DOHH2 (cell line): ENCODE data around the gene PARS2.

Experiments used
- H3F3A ChIP-seq: fragments of 200-600 bp; sonication (generic), shearing (Covaris generic); 2 replicates; pipeline ENCODE4 v1.6.0; 2016; ENCODE audit warnings: antibody characterized with exemption, mild to moderate bottlenecking; ENCODE audit not compliant: control insufficient read depth, insufficient read depth
- H3K27ac ChIP-seq: fragments of 200-600 bp; sonication (generic); 2 replicates; pipeline ENCODE4 v1.5.1; 2014; ENCODE audit warnings: low read depth, mild to moderate bottlenecking, low read length, moderate library complexity
- H3K27me3 ChIP-seq: fragments of 200-600 bp; sonication (generic); 2 replicates; pipeline ENCODE4 v1.6.1; 2014; ENCODE audit warnings: mild to moderate bottlenecking, low read length, mixed read lengths; ENCODE audit not compliant: control insufficient read depth
- H3K36me3 ChIP-seq: fragments of 200-600 bp; sonication (generic); 2 replicates; pipeline ENCODE4 v1.6.1; 2014; ENCODE audit warnings: mild to moderate bottlenecking, low read length, moderate library complexity, mixed read lengths; ENCODE audit not compliant: control insufficient read depth
- H3K4me1 ChIP-seq: fragments of 200-600 bp; sonication (generic); 2 replicates; pipeline ENCODE4 v1.6.1; 2014; ENCODE audit warnings: mild to moderate bottlenecking, low read length, mixed read lengths; ENCODE audit not compliant: control insufficient read depth
- H3K4me2 ChIP-seq: fragments of 200-600 bp; sonication (generic); 2 replicates; pipeline ENCODE4 v1.6.0; 2014; ENCODE audit warnings: mild to moderate bottlenecking, low read length, moderate library complexity
- H3K4me3 ChIP-seq: fragments of 200-600 bp; sonication (generic); 2 replicates; pipeline ENCODE4 v1.5.1; 2014; ENCODE audit warnings: mild to moderate bottlenecking, low read length, mixed read lengths
- H3K79me2 ChIP-seq: fragments of 200-600 bp; sonication (generic); 2 replicates; pipeline ENCODE4 v1.6.1; 2014; ENCODE audit warnings: mild to moderate bottlenecking, low read length, mixed read lengths; ENCODE audit not compliant: control insufficient read depth
- H3K9me2 ChIP-seq: fragments of 200-600 bp; sonication (generic); replicated peaks from 2 replicates; pipeline ENCODE4 v1.6.1; 2014; ENCODE audit warnings: mild to moderate bottlenecking, low read length, mixed read lengths; ENCODE audit not compliant: control insufficient read depth
- H3K9me3 ChIP-seq: fragments of 200-600 bp; sonication (generic); 2 replicates; pipeline ENCODE4 v1.6.1; 2014; ENCODE audit warnings: antibody characterized with exemption, low read length, mixed read lengths; ENCODE audit not compliant: control insufficient read depth, insufficient read depth
- H4K20me1 ChIP-seq: fragments of 200-600 bp; sonication (generic); 2 replicates; pipeline ENCODE4 v1.6.0; 2014; ENCODE audit warnings: low read depth, mild to moderate bottlenecking, antibody characterized with exemption, low read length, moderate library complexity; ENCODE audit not compliant: control insufficient read depth, insufficient read depth
- CTCF ChIP-seq: fragments of 200-600 bp; sonication (generic); IDR thresholded peaks from one replicate; pipeline ENCODE4 v1.5.1; 2014; ENCODE audit warnings: antibody characterized with exemption, mild to moderate bottlenecking, low read depth, low read length; ENCODE audit not compliant: poor library complexity, severe bottlenecking
- EZH2phosphoT487 ChIP-seq: fragments of 200-600 bp; sonication (generic); IDR thresholded peaks from 2 replicates; pipeline ENCODE4 v1.6.1; 2017; ENCODE audit warnings: borderline replicate concordance, mild to moderate bottlenecking, antibody characterized with exemption, low read length, moderate library complexity, mixed read lengths

The PARS2 gene

DNA sequence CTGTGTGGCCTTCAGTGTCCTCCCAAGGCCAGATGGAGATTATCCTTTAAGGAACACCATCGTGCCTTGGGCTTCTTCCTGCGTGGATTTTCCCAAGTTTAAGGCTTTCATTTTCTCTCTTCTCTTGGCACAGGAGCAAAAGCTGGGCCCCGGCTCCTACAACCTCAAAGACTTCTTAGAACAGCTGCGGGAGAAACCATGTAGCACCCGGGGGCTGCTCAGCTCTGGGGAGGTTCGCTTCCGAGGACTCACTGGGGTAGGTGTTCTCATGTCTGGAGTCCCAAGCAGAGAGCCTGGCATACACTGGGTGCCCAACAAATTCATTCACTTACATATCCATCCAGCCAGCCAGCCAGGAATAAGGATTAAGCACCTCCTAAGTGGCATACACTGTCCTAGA lies 43.4 kb upstream of the PARS2 start:
- H3K4me2 ChIP-seq: no peak overlapping the region
- no peaks in the 10 kb centered on the region for H3K36me3 ChIP-seq
- H3K9me3 ChIP-seq: no peaks in the 10 kb centered on the region
- H3K9me2 ChIP-seq: no peaks in the 10 kb centered on the region
- TF ChIP-seq CTCF: no peak
- no peaks in the 10 kb centered on the region for H3K79me2 ChIP-seq
- H3F3A ChIP-seq: no peaks in the 10 kb centered on the region
- no peaks in the 10 kb centered on the region for H4K20me1 ChIP-seq
- no peak overlapping the region for H3K4me3 ChIP-seq
- no peaks in the 10 kb centered on the region for H3K4me1 ChIP-seq
- peaks cover 3% of the 10 kb centered on the region; the same call in 1 of the 2 replicates for H3K27me3 ChIP-seq
- no peak overlapping the region for H3K27ac ChIP-seq

- Histone ChIP-seq H3K9me2 (no peaks in the 10 kb centered on the region), H3K4me3 (no peak overlapping the region), H3K27me3 (no peaks in the 10 kb centered on the region), H3K27ac (no peak overlapping the region), H3K4me2 (no peak overlapping the region), H3K36me3 (no peaks in the 10 kb centered on the region), H4K20me1 (no peaks in the 10 kb centered on the region), H3K9me3 (no peaks in the 10 kb centered on the region), H3F3A (no peaks in the 10 kb centered on the region), H3K4me1 (no peaks in the 10 kb centered on the region), H3K79me2 (no peaks in the 10 kb centered on the region)
- TF ChIP-seq EZH2phosphoT487 (no peak), CTCF (no peak)
These were observed 42.7 kb upstream of the PARS2 start for GRCh38 chr1:54806931-54807611.

DNA sequence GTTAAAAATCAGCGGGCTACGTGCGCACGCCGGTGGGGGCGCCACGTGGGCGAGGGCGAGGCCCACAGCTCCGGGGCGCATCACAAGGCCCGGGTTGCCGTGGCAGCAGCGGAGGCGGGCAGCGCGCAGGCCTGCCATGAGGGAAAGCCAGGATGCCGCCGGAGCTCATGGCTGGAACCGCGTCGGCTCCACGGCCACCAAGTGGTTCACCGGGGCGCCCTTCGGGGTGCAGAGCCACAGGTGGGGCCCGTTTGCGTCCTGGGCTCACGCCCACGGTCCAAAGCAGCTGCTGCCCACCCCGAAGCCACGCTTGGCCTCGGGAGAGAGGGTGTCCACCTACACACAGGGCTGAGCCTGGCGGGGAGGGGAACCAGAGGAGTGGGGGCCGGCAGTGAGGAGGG lies 41.7 kb upstream of the PARS2 start:
- H3K4me1 ChIP-seq: peaks cover 5% of the 10 kb centered on the region
- TF ChIP-seq CTCF (no peak), EZH2phosphoT487 (no peak)

More for the DNA sequence above, 41.7 kb upstream of the PARS2 start:
- H3K4me3 ChIP-seq: no peak overlapping the region
- H3K27me3 ChIP-seq: peaks cover 2% of the 10 kb centered on the region; the same call in 1 of the 2 replicates
- H3K9me2 ChIP-seq: no peaks in the 10 kb centered on the region
- H3K9me3 ChIP-seq: no peaks in the 10 kb centered on the region
- H3F3A ChIP-seq: no peaks in the 10 kb centered on the region
- no peaks in the 10 kb centered on the region; the same call in 1 of the 2 replicates for H4K20me1 ChIP-seq
- H3K27ac ChIP-seq: no peak overlapping the region
- no peaks in the 10 kb centered on the region for H3K36me3 ChIP-seq
- H3K4me2 ChIP-seq: no peak overlapping the region
- H3K79me2 ChIP-seq: no peaks in the 10 kb centered on the region
